ELF-1 (cell line): ENCODE data around the gene KIF3A.

Experiments used
- DNase-seq: peaks from one replicate; pipeline ENCODE4 v3.0.0-alpha.2; 2016; ENCODE audit warnings: low read depth, low spot score

The KIF3A gene

DNA sequence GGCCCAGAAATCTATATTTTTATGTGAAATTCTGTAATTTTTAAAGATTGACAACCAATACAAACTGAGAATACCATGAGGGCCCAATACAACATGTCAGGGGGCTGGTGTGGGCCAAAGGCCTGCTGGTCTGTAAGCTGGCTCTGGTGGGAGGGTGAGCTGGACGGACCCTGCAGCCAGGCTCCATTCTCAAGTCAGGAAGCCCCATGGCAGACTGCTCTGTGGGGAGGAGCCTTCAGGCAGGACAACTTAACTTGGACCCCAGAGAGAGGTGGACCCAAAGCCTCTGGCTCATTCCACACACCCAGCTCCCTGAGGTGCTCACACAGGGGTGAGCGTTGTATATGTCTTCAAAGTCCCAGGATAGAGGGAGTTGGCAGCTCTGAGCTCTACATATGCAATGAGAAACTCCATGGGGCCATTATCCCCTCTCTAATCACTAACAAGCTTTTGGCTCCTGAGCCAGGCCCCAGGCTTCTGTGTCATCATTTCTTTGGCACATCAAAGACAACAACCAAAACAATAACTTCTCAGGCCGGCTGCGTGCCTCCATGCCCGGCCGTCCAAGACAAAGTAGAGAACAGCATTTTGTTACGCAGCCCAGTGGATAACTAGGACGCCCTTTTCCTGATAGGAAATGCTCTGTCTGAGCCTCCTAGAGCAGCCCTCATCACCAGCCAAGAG lies 33.3 kb upstream of the KIF3A start:
- peak; percentile 60 for DNase-seq

DNA sequence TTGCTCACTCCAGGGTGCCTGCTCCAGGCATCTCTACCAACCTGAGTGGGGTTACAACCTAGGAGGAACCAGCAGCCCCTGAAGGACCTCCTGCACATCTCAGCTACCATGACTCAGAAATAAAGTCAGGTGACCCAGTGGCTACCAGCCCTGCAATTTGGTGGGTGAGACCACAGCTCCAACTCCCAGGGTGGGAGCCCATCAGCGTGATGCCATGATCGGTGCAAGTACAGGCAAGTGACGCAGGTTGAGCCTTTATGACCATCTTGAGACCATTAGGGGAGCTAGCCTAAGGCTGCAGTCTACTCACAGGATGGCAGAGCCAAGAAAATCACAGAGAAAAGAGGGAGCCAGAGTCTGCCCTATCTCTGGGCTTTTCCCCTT lies 31.1 kb upstream of the KIF3A start:
- DNase-seq: no peak

DNA sequence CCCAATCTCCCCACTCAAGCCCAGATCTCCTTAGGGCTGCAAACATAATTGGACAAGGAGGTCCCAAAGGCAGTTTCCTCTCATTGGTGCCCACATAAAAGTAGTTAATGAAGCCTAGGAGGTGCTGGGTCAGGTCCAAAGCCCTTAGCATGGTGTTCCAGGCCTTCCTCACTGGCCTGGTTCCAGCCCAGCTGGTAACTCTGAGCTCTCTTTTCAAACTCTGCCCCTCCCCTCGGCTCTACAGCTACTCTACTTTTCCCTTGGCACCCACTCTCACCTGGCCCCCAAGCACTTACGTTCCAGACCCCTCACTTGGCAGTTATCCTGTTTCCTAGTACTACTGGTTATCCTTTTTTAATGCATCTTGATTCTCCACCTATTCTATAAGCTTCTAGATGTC lies 29.8 kb upstream of the KIF3A start:
- no peak for DNase-seq

DNA sequence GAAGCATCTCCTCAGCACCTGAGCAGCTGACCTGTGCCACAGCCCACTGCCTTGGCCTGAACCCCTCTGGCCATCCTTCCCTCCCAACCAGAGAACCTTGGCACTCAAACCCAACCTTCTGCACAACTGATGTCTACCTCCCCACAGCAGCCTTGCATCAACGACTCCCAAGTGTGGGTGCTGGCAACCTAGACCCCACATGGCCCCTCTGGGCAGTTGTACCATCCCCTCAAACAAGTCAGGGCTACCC lies 29.4 kb upstream of the KIF3A start:
- DNase-seq: no peak

DNA sequence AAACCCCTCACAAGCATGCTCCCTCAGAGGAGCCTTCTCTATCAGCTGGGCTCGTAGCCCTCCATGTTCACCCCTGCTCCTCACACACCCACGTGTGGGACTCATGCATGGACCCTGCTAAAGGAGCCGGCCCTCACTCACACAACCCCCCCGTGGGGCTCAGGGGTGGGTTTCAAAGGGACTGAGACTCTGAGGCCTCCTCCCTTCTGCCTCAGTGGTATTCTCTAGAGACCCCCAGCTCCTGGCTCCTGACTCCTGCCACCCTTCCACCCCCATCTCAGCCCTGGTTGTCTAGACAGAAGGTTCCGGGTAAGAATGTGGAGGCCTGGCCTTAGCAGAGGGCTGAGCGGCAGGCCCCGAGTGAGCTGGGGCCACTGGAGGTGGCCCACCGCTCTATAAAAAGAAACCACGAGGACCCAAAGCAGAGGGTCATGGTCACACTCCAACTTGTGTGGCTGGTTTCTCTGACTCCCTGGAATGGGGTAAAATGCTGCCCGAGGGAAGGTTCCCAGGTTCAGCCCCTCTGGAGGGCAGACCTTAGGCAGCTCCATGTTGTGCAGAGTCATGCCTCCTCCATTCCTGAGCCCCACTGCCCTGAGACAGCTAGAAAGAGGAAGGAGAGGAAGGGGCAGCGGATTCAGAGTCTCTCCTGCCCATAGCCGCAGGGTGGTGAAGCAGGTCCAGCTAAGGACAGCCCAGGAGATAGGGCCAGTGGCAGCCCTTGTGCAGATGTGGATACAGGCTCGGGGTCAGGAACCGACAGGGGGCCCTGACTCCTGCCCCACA lies 28.9 kb upstream of the KIF3A start:
- DNase-seq: no peak

DNA sequence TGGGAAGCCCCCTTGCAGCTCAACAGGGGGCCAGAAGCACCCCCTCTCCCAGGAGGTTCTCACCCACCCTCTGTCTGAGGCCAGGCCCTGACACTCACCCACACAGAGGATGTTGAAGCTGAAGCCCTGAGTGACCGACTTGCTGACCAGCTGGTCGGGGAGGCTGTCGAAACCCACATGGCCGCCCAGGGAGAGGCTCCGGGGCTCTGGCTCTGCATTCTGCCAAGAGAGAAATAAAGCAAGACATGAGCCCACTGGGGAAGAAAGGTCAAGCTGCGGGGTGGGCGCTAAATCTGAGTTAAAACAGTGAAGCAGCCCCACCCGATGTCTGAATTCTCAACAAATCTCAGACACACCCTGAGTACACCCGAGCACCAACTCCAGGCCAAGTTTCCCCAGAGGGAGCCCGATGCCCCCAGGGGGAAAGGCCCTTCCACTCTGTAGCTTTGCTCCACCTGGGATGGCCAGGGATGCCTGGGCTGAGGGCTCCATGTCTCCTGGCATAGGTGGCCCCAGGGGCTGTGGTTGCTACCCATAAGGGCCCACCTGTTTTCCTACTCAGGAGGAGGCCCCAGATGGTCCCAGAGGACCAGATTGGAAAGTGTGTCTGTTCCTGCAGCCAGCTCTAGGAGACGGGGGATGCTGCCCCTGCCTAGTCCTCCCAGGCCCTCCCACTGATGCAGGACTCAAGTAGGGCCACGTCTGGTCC lies 28.1 kb upstream of the KIF3A start:
- no peak for DNase-seq

DNA sequence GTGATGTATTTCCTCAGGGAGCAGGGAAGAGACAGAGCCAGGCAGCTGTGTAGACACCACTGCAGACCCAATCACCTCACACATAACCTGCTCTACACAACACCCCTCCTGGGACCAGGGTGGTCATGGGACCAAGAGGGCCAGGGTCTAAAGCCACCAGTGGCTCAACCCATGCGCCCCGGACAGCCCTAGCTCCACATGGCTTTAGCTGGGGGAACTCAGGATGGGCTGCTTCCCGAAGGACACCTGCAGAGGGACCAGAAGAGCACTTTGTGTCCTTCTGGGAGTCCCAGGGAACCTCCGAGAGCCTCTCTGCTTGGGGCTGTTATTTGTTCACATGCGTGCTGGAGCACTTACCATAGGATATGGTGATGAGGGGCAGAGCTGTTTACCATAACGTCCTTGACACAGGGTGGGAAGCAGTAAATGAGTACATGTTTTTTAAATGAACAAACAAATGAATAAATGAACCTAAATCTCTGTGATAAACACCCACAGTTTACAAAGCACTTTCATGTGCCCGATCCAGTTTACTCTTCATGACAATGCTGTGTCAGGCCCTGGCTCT lies 27.4 kb upstream of the KIF3A start:
- no peak for DNase-seq

DNA sequence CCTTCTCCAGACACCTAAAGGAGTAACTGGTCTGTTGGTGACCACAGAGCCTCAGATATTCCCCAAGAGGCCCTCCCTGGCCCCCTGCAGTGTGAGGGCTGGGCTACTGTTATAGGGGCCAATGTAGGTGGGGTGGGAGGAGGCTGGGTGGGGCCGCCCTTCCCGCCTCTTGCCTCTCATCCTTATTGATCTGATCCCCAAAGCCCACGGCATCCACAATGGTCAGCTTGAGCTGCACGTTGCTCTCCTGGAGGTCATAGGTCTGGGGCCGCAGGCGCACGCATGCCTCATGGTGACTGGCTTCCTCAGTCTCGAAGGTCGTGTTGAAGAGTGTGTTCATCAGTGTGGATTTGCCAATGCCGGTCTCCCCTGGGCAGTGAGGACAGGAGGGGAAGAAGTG lies 26.7 kb upstream of the KIF3A start:
- no peak for DNase-seq

DNA sequence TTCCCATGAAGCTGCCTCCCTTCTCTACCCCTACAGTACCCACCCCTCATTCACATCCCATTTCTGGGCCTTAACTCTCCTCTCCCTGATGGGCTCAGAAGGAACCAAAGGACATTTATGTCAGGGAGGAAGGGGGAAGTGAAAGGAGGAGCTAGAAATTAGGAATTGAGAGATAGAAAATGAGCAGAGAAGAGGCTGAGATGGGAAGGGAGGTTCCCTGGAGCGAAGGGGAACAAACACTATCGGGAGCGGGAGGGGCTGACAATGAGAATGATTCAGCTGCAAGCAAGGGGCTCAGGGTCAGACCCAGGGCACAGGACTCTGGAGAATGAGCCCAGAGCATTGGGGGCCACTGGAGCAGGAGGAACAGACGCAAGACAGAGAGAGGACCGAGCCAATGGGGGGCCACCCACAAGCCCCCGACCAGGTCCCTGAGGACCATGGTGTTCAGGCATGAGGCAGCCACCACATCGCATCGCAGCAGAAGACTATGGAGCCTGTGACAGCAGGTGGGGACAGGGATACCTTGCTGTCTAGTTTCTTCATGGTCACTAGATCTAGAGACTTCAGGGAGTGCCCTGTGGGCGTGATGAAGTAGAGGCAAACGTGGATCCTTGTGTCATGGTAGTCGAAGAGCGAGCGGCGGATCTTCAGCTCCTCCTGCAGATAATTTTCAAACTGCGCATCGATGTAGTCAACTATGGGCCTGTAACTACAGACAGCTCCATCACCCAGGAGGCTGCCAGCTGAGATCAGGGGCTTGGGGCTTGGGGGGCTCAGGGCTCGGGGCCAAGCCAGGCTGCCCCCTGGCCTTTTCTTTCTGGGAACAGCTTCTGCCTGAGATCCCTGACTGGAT lies 26.1 kb upstream of the KIF3A start:
- DNase-seq: no peak

DNA sequence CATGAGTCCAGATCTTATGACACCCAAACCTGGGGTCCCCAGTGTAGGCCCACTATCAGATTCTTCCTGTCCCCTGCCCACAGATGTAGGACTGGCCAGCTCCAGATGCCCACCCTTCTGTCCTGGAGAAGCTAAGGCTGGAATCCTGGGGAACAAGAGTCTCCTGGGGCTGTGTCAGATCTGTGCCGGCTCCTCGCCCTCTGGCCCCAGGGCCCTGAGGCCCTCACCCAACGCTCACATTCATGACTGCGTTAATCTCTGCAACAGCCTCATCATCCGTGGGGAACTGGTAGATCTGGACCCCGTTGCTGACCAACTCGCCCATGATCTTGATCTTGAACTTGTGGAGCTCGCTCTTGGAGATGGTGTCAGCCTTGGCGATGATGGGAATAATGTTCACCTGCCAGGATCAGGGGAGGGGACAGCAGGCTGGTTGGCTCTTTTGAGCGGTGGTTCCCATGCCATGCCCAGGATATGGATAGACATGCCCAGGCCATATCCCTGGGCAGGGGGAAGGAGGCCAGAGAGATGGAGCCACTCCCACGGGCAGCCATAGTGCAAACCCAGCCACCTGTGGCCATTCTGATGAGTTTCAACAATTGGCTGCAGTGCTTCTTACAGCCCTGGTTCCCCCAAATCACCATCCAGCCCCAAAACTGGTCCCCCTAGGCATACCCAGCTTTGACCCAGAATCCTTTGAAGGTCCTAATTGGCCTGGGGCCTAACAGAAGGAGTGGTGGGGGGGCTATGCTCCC lies 25.1 kb upstream of the KIF3A start:
- DNase-seq: no peak

DNA sequence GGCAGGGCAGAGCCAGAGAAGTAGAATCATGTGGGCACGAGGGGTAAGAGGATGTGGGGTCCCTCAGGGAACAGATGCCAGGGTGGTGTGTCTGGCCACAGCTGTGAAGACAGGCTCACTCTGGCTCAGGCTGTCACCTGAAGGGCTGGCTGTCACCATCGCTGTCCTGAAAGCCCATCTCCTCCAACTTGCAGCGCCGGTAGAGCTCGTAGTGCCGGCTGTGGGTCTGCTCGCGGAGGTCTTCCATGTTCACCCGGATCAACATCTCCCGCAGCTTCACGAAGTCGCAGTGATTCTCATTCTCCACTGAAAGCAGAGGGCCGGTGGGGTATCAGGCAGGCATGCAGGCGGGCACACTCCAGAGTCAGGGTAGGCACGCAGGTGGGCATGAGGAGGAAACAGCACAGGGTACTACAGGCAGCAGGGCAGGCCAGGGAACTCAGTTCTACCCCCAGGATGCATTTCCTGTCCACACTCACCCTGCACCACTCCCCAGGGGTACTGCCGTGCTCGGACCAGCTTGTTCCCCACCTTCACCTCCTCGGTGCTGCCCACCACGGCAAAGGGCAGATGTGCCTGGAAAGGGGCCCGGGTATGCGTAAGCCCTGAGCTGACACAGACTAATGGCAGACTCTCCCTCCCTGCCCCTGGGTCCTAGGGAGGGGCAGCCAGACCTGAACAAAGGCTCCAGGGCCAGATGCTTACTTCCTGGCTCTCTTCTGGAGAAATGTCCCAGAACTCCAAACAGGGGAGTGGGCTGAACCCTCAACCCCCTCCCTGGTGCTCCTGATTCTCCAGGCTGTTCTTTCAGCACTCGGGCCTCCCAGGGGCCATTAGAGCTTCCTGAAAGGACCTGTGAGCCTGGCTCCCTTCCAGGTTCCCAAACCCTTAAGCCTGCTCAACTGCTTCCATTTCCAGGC lies 24.2 kb upstream of the KIF3A start:
- DNase-seq: no peak

DNA sequence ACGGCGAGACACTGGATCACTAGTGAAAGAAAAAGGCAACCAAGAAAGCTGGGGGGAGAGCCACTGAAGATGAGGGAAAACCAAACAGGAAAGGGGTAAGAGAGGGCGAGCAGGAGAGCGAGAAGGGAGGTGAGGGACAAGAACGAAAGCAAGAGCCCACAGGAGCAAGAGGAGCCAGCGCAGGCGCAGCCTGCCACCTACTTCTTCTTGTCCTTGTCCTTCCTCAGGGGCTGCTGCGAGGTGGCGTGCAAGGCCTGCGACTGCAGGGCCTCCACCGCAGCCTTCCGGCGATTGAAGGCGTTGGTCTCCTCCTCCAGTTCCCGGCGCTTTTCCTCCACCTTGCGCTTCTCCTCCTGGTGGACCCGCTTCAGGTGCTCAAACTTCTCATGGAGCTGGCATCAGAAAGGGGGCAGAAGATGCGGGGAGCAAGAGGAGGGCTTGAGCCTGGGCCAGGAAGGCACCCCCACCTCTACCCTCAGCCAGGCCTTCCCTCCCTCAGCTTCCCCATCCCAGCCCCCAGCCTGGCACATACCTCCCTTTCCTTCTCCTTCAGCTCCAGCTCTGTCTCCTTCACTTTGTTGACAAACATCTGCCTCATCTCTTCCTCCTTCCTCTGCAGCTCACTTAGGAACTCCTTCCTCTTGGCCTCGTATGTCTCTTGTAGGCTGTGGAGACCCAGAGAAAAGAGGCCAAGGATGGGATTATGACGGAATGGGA lies 23.4 kb upstream of the KIF3A start:
- no peak for DNase-seq

DNA sequence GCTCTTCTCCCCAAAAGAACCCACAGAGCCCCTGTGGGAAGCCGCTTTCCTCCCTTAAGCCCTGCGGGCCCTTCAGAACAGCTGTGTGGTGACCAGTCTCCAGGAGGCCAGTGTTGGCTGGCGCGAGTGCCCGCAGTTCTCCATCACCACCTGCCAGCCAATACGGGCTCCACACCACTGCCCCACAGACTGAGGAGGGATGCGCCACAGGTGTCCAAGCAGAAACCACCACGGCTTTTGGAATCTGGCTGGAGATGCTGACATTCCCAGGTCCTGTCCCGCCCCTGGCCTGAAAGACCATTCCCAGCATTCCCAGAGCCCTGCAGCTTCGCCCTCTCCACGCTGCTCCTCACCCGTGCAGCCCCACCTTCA lies 22.7 kb upstream of the KIF3A start:
- no peak for DNase-seq

DNA sequence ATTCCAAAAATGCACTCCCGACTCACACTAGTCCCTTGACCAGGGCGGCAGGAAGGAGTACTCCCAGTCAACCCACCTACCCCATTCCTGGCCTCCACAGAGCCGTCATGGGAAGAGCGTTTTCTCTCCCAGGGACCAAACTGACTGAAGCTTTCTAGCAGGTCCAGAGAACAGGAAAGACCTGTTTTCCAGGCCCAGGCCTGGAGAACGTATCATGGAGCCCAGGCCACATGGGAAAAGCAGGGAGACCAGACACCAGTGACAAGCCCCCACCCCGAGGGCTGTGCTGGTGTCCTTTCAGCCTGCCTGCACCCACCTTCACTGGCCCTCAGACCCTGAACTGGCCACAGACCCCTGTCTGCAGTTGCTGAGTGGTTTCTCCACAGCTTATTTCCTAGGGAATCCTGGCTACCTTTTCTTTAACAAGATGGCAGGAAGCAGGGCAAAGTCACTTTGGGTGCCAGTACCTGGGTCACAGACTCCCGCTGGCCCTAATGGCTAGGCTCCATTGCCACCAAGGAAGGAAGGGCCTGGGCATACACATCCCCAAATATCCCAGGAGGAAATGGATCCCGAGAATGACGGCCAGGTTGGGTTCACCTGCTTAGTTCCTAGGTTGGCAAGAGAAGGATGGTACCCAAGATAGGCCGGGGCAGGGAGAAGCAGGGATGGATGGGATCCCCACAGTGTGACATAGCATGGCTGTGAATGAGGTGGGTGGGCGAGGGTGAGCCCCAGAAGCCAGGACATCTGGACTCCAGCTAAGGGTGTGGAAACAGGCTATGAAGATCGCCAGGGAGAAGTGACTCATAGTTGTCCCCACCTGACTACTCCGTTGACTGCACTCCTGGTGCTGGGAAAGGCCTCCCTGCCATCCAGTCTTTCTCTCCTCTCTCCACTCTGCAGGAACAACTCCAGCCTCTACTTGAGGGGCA lies 22.0 kb upstream of the KIF3A start:
- peak; percentile 83 for DNase-seq

DNA sequence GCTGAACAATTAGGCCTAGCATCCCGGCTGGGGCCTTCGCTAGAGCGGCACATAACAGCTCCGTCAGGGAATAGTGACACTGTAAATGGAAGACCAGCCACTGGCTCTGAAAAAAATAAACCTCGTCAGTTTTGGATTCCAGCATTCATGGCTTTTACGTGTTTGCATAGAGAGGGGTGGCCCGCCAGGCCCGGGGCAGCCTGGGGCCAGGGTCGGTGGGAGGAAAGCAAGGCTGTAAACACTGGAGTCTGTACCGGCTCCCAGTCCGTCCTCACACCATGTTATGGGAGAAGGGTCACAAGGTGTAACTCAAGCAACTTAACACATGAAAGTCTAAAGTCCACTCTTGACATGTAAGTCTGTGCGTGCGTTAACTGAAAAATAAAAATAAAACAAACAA lies 21.1 kb upstream of the KIF3A start:
- no peak for DNase-seq

DNA sequence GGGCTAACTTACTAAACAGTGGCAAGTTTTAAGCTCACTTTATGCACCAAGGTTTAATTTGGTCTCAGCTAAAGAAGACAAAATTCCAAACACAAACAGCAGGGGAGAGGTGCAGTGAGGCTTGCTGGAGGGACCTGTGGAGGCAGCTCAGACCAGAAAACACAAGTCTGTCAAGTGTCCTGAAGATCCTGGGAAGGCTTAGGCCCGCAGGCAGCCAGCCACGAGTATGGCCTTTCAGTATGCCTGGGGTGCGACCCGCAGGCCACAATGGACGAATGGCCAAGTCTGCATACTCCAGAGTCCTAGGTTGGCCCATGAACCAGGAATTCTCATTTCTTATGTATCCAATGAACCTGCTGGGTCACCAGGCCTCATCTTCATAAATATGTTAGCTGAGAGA lies 19.2 kb upstream of the KIF3A start:
- no peak for DNase-seq

DNA sequence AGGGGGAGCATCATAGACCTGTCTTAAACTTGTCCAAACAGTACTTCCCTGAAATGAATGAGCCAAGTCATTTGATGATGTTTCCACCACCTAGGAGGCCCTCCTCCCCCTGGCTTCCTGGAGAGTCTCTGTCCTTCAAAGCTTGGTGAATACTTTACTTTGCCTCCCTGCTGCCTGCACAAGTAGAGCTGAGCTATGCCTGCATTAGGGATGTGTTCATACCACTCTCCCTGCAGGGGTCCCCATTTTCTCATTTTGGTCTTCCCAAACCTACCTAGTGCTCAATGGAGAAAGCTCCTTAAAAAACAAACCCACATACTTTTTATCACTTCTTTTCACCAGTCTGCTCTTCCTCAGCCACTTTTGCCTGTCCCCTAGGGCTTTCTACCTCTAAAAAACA lies 17.6 kb upstream of the KIF3A start:
- peak; percentile 61 for DNase-seq

DNA sequence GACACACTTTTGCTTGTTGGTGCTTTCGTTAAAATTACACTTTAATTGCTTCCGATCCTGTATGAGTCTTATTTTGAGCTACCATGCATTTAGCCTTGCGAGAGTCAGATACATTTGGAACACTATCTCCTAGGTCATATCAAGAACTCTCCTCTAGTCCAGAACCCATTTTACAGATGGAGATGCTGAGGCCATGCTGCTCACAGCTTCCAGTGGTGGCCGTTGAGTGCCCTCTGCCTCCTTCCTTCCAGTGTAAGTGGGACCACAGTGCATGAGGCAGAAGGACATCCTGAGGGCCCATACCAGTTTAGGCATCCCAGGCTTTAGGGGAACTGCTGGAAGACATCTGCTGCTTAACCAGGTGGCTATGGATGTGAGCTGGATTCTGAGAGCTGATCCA lies 16.8 kb upstream of the KIF3A start:
- no peak for DNase-seq
